H54 (cell line): ENCODE measurements around the gene TGM5.
"Not testable (repeated sequence)": the region's sequence is repeated elsewhere in the genome, so short reads cannot be mapped to it uniquely, and the experiment has no call there.

ENCODE experiments used
- DNase-seq: peaks from one replicate; pipeline ENCODE4 v3.0.0; 2011; ENCODE audit warnings: low spot score, mixed read lengths; ENCODE audit not compliant: insufficient read length
- FAIRE-seq: peaks from 3 replicates; lab custom pipeline; 2011; peaks lifted over from hg19 to GRCh38; lab: Jason Lieb, UNC
- POLR2A ChIP-seq: IDR thresholded peaks from 2 replicates; pipeline ENCODE4 v1.6.1; 2011; ENCODE audit warnings: low read depth, mild to moderate bottlenecking, low read length

TGM5 gene

DNA sequence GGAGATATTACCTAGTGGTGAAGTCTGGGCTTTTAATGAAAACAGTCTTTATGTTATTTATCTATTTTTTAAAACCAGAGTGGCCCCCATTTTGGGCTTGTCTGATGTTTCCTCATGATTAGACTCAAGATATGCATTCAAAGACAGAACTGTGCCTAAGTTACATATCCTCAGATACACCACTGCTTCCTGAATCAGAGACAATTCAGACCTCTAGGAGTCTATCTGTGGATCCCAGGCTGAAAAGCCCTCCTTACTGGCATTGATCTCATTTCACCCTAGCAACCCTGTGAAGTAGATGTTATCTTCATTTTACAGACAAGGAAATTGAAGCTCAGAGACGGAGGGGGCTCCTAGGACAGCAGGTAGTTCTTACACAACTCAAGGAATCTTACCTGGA lies 16.8 kb upstream of the TGM5 start:
- no peak for TF ChIP-seq POLR2A
- DNase-seq (no peak), FAIRE-seq (no peak)

DNA sequence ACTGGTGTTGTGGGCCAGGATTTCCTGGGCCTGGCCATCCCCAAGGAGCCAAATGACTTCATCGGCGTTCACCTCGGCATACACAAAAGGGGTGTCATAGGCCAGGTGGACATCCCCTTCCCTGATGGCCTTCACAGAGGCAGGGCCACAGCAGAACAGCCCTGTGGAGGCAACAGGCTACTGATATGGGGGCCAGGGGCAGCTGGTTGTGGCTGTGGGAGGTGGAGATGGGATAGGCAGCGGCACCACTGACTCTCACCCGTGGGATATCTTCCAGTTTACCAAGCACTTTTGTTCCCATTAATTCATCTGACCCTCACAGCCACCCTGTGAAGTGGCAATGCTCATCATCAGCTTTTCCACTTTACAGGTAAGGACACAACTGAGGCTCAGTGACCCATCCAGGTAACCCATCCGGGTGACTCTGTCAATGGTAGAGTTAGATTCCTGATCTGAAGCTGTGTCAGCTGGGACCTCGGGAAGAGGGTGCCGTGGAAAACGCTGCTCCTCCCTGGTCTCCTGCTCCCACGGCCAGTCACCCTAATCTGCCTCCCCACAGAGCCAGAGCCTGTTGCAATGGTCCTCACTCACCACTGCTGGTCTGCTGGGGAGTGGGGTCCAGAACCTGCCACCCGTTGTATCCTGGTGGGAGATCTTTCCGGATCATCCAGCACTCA lies 15.3 kb upstream of the TGM5 start:
- TF ChIP-seq POLR2A: no peak
- DNase-seq (no peak), FAIRE-seq (no peak)

DNA sequence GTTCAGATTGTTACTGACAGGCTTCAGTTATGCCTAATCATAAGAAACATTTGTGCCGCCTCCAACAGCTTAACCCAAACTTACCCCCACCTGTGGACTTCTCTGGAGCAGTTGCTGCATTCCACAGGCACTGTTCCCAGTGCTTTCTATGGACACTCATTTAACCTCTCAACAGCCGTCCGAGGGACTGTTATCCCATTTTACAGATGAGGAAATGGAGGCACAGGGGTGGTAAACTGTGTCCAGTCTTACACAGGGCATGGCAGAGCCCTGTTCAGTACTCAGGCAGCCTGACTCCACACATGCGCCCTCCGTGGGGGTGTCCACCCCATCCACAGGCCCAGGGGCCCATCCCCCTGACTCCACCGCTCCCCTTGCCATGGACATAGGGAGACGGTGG lies 14.3 kb upstream of the TGM5 start:
- no peak for TF ChIP-seq POLR2A

DNA sequence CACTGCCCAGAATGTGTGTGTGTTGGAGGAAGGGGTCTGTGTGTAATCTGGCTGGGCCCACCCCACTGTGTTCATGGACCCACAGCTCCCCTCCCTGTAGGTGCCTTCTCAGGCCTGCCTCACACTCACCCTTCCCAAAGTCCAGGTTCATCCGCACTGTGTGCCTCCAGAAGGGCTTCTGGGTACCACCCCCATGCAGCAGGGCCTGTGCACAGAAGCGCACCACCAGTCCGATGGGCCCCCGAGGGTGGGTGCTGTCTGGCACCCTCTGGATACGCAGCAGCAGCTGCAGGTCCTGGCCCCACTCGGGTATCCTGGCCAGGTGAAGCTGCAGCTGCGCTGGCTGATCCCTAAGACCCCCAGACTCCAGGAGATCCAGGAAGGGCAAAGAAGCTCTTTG lies 12.8 kb upstream of the TGM5 start:
- FAIRE-seq (no peak), DNase-seq (no peak)
- TF ChIP-seq POLR2A: no peak

More for the DNA sequence above, 14.3 kb upstream of the TGM5 start:
- DNase-seq (no peak), FAIRE-seq (no peak)

DNA sequence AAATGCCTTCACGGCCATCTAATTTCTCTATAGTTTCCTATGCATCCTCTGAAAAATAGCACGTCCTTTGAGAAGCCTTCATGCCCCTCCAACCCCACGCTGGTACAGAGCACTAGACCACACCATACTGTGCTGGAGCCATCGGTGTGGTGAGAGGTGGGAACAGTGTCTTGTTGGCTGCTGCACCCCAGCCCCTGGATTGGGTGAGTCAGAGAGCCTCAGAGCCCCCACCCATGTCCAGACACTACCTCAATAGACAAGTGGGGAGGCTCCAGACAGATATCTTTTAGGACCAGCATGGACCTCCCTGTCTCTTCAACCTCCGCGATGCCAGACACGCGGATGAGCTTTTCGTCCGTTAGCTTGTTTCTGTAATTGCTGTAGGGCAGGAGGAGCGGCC lies 12.1 kb upstream of the TGM5 start:
- DNase-seq (no peak), FAIRE-seq (no peak)
- TF ChIP-seq POLR2A: no peak

DNA sequence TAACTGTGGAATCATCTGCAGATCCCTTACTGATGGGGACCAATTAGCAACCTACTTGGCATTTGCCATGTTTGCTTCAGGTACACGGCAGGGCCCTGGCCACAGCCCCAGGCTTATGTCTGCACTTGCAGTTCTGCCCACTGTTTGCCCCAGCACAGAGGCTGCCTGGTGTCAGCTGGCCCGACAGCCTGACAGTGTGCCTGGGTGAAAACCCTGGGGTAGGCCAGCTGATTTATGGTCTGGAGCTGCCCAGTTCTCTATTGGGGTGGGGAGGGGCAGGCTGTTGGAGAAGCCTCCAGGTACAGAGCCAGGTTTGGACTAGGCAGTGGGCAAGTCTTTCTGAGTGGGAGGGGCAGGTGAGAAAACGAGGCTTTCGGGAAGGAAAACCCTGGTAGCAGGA lies 11.2 kb upstream of the TGM5 start:
- TF ChIP-seq POLR2A: no peak
- DNase-seq (no peak), FAIRE-seq (no peak)

DNA sequence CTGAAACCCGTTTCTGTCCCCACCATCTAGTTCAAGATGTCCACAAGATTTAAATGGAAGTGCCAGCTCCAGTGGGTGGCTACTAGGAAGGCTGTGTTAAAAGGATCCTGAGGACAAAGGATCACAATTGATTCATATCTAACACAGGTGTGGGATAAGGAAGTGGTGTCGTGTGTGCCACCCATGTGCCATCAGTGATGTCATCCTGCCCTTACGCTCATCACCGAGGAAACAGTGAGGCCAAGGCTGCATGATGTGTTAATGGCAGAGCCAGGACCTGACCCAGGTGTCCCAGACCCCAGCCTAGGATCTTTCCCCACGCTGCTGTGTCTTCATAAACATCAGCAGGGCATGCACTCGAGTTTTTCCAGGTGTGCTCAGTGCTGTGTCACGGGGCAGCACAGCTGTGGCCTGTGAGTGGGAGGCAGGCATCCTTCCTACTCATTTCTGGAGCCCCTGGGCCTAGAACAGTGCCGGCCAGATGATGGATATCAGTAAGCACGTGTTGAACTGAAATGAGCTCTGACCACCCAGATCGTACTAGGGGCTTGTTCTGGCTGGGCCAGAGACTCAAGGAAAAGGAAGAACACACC lies 10.6 kb upstream of the TGM5 start:
- DNase-seq (no peak), FAIRE-seq (no peak)
- no peak for TF ChIP-seq POLR2A

DNA sequence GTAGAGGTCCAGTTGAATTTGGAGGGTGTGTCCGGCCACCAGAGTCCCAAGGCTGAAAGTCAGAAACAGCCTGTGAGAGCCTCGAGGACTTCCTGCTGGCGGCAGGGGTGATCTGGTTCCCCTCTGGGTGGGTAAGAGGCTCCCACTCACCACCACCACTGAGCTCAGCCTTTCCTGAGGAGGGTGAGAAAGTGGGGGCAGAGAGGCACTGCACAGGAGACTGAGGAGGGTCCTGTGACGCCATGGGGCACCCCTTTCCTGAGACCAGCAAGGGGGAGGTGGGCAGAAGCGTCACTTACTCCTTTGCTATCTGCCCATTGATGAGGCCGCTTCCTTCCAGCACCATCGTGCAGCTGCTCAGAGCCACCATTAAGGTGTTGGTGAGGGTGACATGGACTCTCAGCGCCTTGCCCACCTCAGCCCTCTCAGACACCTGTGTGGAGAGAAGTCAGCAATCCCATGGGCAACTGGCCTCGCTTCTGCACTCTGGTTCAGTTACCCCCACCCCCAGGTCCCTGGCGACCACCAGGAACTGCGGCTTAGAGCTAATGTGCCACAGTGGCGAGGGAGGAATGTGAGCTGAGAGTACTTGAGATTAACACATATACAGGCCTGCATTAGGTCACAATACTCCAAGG lies 10.0 kb upstream of the TGM5 start:
- no peak for TF ChIP-seq POLR2A
- no peak for FAIRE-seq
- DNase-seq: no peak

DNA sequence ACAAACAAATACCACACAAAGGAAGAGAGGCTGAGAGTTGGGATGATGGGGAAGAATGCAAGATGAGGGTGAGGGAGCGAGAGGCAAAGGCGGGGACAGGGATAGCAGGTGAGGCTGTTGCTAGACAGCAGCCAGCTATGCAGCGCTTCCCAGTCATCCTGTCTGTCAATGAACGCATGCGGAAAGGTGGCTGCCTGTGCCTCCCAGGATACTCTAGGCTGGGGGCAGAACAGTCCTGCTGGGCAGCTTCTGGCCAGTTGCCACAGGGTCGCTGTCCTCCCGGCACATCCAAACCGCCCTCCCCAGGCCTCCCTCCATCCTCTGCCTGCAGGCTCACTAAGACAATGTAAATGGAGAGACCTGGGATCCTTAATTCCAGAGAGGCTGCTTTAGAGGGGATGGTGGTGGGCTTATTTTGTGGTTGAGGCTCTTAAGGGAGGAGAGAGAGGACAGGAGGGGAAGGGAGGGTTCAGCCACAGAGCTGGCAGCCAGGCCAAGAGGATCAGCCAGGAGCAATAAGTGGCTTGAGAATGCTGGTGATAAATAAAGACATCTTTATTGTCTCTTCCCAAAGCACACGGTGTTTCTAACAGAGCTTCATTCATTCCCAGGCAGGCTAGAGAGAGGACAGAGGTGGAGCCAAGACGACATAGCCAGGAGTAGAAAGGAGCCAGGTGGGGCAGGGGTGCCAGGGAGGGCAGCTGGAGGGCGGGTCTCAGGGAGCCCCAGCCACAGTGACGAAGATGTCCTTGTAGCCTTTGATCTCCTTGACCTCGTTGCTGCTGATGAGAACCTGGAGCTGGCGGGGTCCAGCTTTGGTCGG lies 9.2 kb upstream of the TGM5 start:
- FAIRE-seq (no peak), DNase-seq (no peak)
- no peak for TF ChIP-seq POLR2A

DNA sequence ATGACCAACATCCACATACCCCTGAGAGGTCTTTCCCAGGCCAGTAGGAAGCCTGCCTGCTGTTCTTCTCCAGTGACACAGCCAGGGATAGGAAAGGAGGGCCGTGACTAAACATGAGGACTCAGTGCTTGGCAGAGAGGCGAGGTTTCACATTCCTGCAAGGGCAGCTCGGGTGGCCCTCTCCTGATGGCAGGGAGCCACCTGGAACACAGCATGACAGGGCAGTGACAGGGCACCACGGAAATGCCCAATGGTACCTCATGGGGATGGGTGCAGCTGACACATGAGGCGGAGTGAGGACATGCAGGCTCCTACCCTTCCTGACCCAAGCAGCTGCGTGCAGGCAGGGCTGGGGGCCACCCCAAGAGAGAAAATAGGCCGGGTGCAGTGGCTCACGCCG lies 7.4 kb upstream of the TGM5 start:
- DNase-seq (peak; percentile 68), FAIRE-seq (no peak)

DNA sequence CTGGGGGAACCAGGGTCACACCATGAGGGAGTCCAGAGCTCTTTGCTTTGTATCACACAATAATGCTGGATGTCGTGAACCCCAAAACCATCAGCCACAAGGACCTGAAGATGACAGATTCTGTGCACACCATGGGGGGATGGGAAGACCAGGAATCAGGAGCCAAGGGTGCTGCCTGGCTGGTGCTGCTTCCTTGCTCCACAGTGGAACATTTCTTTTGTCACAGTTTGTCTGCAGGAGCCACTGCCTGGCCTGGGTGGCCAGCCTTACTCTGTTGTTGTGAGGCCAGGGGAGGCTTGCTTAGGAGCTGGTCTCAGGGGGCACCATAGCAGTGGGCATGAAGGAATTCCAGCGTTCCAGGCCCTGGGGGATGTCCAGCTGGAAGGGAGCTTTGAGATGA lies 6.5 kb upstream of the TGM5 start:
- FAIRE-seq: no peak
- TF ChIP-seq POLR2A: no peak
- no peak for DNase-seq

More for the DNA sequence above, 7.4 kb upstream of the TGM5 start:
- TF ChIP-seq POLR2A: no peak

DNA sequence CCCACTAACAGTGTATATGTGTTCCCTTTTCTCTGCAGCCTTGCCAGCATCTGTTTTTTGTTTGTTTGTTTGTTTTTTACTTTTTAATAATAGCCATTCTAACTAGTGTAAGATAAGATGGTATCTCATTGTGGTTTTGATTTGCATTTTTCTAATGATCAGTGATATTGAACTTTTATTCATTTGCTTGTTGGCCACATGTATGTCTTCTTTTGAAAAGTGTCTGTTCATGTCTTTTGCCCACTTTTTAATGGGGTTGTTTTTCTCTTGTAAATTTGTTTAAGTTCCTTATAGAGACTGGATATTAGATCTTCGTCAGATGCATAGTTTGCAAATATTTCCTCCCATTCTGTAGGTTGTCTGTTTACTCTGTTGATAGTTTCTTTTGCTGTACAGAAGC lies 5.2 kb upstream of the TGM5 start:
- FAIRE-seq, DNase-seq: not testable (repeated sequence)

DNA sequence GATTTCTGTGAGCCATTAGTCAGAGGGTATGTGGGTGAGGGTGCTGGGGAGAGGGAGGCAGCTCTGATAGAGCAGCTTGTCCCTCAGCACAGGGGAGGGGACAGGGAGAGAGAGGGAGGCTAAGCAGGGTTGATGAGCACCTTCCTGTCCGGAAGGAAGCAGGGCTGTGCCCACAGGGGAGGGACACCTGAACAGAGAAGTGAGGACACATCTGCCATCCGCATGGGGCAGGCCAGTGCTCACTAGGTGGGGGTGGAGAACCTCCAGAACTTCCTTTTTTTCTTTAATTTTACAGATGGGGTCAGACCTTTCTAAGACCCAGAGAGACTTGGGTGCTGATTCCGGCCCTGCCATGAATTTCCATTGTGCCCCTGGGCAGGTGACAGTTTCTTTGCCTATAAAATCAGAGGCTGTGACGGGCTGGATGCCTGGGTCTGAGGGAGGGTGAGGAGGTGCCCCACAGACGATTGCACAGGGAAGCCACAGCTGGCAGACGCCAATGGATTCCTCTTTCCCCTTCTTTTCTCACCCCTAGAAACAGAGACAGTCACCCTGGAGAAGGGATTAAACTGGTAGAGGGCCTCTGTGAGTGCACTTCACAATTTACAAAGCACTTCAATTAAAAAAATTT lies 4.1 kb upstream of the TGM5 start:
- TF ChIP-seq POLR2A: no peak
- FAIRE-seq (no peak), DNase-seq (no peak)

DNA sequence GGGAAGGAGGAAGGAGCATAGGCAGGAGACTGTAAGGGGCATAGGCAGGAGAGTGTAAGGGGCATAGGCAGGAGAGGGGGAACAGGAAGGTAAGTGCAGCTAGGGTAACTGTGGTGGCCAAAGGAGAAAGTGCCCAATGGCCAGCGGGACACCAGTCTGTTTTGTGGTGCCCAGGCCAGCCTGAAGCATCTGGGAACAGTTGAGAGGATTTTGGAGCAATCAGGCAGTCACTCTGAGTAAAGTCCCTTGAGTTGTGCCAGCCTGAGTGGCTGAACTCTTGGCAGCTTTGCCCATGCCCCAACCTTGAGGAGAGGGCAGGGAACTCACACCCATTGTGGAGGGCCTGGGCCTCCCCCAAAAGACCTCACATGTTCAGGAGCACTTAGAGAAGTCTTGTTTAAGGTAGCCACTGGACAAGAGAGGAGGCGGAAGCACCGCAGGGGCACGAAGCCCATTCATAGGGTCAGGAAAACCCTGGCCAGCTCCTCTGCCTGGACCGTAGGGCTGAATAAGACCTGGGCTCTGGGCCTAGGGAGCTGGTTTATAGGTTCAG lies 3.5 kb upstream of the TGM5 start:
- no peak for TF ChIP-seq POLR2A
- DNase-seq: no peak
- FAIRE-seq: no peak
